HUES6 (cell line): ENCODE results near the gene ZNF804B.

Experiments
- H3K27ac ChIP-seq: 2 replicates; pipeline ENCODE4 v1.7.0; 2013; ENCODE audit warnings: low read depth, mild to moderate bottlenecking, low read length, inconsistent platforms
- H3K27me3 ChIP-seq: 2 replicates; pipeline ENCODE4 v1.6.1; 2013; ENCODE audit warnings: low read length; ENCODE audit not compliant: control insufficient read depth, insufficient read depth
- H3K36me3 ChIP-seq: 2 replicates; pipeline ENCODE4 v1.6.1; 2013; ENCODE audit warnings: low read length; ENCODE audit not compliant: control insufficient read depth, insufficient read depth
- H3K4me1 ChIP-seq: 2 replicates; pipeline ENCODE4 v1.6.1; 2013; ENCODE audit warnings: low read length; ENCODE audit not compliant: control insufficient read depth, insufficient read depth
- H3K4me3 ChIP-seq: 2 replicates; pipeline ENCODE4 v1.5.1; 2013; ENCODE audit warnings: low read depth, low read length
- H3K9ac ChIP-seq: one replicate; pipeline ENCODE4 v1.6.1; 2013; ENCODE audit warnings: mild to moderate bottlenecking, low read length
- H3K9me3 ChIP-seq: 2 replicates; pipeline ENCODE4 v1.6.1; 2013; ENCODE audit warnings: low read depth, low read length; ENCODE audit not compliant: control insufficient read depth, insufficient read depth

Gene ZNF804B

DNA sequence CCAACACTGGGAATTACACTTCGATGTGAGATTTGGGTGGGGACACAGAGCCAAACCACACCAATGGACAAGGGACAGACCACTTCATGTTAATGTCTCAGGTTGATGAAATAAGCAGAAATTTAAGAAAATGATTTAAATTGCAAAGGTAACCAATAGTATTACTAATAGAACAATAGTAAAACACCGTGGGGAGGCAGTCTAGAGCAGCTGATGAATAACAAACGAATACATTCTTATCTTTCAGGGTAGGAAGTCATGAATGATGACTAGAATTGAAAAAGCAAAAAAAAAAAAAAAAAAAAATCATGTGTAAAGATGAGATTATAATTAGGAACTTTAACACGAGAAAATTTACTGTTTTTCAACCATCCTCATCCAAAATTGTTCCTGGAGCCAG is 207.9 kb downstream of the ZNF804B start:
- Histone ChIP-seq H3K9ac (no peak overlapping the region), H3K27me3 (no peaks in the 10 kb centered on the region), H3K27ac (no peak overlapping the region), H3K36me3 (no peaks in the 10 kb centered on the region), H3K4me1 (peaks cover 9% of the 10 kb centered on the region), H3K4me3 (no peak overlapping the region), H3K9me3 (no peaks in the 10 kb centered on the region)

DNA sequence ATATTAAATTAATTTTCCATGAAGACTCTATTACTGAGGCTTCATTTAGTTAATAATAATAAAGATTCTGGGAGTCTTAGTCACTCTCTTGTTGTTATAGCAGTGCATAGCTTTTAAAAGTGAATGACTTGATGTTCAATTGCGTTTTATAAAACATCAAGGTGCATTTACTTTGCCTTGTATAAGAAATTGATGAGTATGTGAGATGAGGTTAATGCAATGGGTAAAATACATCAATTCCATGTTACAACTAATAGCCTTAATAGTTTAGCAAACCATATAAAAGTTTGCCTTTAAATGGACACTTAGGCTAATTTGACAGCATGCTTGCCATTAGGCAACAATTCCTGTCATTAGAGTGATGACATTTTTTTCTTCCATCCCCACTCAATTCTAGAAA is 209.7 kb downstream of the ZNF804B start:
- H3K27me3 ChIP-seq, result no peaks in the 10 kb centered on the region
- H3K36me3 ChIP-seq, result no peaks in the 10 kb centered on the region
- peaks cover 9% of the 10 kb centered on the region for H3K4me1 ChIP-seq
- H3K9ac ChIP-seq, result no peak overlapping the region
- no peak overlapping the region for H3K27ac ChIP-seq
- H3K4me3 ChIP-seq, result no peak overlapping the region
- no peaks in the 10 kb centered on the region for H3K9me3 ChIP-seq

DNA sequence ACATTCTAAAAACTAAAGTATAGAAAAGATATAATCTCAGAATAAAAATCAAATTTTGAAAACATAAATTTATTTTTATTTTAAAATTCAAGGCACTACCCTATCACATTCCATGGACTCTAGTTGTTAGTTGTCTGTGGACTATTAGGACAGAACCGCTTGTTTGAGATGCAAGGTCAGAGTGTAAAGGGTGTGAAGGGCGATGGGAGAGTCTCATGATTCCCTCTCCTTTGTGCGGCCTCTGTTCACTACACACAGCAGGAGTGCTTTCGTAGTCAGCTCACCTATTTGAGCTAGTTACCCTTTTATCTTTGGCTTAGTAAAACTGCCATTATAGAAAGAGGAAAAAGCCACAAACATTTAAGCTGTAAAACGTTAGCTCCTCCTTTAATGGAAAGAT is 225.8 kb downstream of the ZNF804B start:
- Histone ChIP-seq H3K4me1 (peaks cover 4% of the 10 kb centered on the region; the same call in 1 of the 2 replicates), H3K27me3 (no peaks in the 10 kb centered on the region), H3K36me3 (no peaks in the 10 kb centered on the region), H3K27ac (no peak overlapping the region), H3K4me3 (no peak overlapping the region), H3K9me3 (no peaks in the 10 kb centered on the region), H3K9ac (no peak overlapping the region)

DNA sequence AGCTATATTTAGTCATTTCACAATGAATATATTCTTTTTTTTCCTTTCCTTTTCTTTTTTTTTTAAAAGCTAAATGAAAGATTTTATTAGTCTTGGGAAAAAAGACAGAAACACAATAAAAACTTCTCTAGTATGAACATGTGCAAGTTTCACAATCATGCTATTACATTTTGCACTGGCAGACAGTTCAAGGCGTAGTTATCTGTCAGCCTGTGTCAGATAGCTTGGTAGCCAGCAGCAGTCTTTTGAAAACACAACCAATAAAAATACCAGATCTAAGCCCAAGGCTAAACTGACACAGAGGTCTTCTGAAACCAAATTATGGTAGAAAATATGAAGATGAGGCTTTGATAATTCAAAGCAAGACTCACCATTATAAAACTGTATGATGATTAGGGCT is 241.8 kb downstream of the ZNF804B start:
- Histone ChIP-seq H3K4me1 (peaks cover 3% of the 10 kb centered on the region; the same call in 1 of the 2 replicates), H3K4me3 (no peak overlapping the region), H3K27me3 (no peaks in the 10 kb centered on the region), H3K9ac (no peak overlapping the region), H3K36me3 (no peaks in the 10 kb centered on the region), H3K9me3 (no peaks in the 10 kb centered on the region), H3K27ac (no peak overlapping the region)

DNA sequence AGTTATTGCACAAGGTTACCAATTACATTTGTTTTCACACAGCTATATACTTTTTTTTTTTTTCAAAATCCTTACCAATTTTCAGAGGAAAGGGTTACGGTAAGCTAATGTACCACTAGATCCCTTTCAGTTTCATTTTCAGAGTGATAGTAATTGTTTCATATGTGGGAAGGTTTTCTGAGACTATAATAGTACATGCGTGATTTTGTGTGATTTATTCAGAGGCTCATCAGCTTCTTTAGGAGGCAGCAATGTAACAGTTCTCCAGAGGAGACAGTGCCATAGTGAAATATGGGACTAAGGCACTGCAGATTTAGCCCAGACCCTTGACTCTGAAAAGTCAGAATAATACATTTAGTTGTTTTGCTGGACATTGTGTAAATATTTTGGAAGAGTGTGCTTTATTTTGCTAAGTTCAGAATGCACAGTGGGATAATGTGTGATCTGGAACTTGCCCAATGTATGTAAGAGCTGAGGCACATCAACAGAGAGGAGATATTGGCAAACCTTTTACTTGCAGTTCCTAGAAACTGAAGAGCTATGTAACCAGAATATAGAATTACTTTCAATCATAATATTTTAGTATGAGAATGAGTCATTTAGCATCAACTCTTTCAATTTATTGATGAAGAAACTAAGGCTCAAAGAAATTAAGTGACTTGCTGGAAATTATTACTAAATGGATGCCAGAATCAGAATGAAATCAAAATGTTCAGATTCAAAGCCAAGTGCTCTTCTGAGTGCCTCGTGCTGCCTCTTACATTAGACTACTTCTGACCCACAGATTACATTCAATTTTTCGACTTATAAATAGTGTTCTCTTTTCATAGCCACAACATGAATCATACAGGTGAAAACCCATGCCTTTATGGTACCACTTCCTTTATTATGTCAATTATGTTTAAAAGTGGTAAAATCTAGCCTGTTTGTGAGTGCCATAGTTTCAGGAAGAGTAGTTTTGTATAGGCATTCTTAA is 243.8 kb downstream of the ZNF804B start:
- Histone ChIP-seq H3K27me3 (no peaks in the 10 kb centered on the region), H3K9ac (no peak overlapping the region), H3K27ac (no peak overlapping the region), H3K4me1 (peaks cover 3% of the 10 kb centered on the region; the same call in 1 of the 2 replicates), H3K36me3 (no peaks in the 10 kb centered on the region), H3K9me3 (no peaks in the 10 kb centered on the region), H3K4me3 (no peak overlapping the region)

DNA sequence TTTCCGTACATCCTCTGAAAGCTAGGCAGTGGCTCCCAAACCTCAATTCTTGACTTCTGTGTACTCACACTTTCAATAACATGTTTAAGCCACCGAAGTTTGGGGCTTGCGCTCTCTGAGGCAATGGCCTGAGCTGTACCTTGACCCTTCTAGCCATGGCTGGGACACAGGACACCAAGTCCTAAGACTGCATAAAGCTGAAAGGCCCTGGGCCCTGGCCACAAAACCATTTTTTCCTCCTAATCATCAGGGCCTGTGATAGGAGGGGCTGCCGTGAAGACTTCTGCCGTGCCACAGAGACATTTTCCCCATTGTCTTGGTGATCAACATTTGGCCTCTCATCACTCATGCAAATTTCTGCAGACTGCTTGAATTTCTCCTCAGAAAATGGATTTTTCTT is 252.5 kb downstream of the ZNF804B start:
- Histone ChIP-seq H3K27me3 (no peaks in the 10 kb centered on the region), H3K4me3 (no peak overlapping the region), H3K9me3 (peaks cover 15% of the 10 kb centered on the region), H3K9ac (no peak overlapping the region), H3K27ac (no peak overlapping the region), H3K4me1 (no peaks in the 10 kb centered on the region), H3K36me3 (no peaks in the 10 kb centered on the region)

DNA sequence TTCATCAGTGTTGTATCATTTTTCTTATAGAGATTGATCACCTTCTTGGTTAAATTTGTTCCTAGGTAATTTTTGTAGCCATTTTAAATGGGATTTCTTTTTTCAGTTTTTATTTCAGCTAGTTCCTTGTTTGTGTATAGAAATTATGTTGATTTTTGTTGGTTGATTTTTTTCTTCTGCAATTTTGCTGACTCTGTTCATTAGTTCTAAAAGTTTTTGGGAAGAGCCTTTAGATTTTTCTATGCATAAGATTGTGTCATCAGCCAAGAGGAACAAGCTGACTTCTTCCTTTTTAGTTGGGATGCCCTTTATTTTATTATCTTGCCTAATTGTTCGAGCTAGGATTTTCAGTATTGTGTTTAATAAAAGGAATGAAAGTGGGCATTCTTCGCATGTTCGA is 258.2 kb downstream of the ZNF804B start:
- Histone ChIP-seq H3K27me3 (no peaks in the 10 kb centered on the region), H3K27ac (no peak overlapping the region), H3K9me3 (no peaks in the 10 kb centered on the region), H3K4me1 (no peaks in the 10 kb centered on the region; the same call in 1 of the 2 replicates), H3K36me3 (no peaks in the 10 kb centered on the region), H3K4me3 (no peak overlapping the region), H3K9ac (no peak overlapping the region)

DNA sequence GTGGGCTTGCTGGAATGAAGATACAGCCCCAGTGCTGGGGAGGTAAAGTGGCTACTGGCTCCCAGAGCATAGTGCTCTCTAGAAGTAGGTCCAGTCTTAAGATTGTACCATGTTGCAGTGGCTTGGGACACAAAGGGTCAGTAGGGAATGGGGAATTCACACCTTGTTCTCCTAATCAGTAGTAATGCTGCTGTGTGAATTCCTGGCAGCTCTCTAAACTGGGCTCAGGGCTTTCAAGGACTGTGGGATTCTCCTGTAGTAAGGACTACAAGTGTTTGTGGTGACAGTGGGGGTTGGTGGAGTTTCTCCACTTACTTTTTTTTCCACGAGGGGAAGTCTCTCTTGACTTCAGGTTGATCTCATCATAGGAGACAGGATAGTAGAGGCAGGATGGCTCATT is 262.2 kb downstream of the ZNF804B start:
- H3K4me1 ChIP-seq, result no peaks in the 10 kb centered on the region; the same call in 1 of the 2 replicates
- no peaks in the 10 kb centered on the region for H3K9me3 ChIP-seq
- no peak overlapping the region for H3K27ac ChIP-seq
- no peaks in the 10 kb centered on the region for H3K36me3 ChIP-seq
- no peaks in the 10 kb centered on the region for H3K27me3 ChIP-seq
- H3K9ac ChIP-seq, result no peak overlapping the region
- H3K4me3 ChIP-seq, result no peak overlapping the region

DNA sequence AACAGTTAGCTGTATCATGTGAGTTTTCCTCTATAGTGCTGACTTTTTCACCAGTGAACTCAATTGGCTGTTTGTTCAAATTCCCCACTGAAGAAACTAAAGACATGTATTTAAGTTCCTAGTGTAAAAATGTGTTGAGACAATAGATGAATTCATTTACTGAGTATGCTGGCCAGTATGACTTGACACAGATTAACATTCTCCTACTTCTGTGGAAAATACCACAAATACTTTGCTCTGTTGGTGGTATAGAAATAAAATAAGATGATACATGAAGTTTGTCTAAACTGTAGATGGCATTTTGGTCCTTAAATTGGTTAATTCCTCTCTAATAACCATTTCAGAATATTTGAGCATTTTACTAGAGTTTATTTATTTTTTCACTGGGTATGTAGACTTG is 263.7 kb downstream of the ZNF804B start:
- no peaks in the 10 kb centered on the region; the same call in 1 of the 2 replicates for H3K4me1 ChIP-seq
- no peaks in the 10 kb centered on the region for H3K36me3 ChIP-seq
- H3K9me3 ChIP-seq, result no peaks in the 10 kb centered on the region
- peak overlapping the region; percentile 30; the same call in 1 of the 2 replicates for H3K27ac ChIP-seq
- no peaks in the 10 kb centered on the region for H3K27me3 ChIP-seq
- H3K9ac ChIP-seq, result no peak overlapping the region
- no peak overlapping the region for H3K4me3 ChIP-seq

DNA sequence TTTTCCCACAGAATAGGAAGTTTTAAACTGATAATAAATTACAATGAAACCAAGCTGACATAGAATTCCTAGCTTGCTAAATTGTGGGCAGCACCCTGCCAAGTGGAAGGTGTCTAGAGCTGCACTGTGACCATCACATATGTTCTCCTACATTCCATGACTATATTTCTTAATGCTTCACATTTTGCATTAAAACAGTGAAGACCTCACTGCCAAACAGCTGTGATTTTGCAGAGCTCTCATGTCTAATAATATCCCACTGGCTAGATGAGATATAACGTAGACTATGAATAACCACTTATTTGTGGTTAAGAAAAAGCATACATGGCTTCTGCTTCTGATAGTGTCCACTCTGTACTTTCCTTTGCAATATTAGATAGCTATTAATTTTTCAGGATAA is 264.4 kb downstream of the ZNF804B start:
- Histone ChIP-seq H3K4me1 (no peaks in the 10 kb centered on the region; the same call in 1 of the 2 replicates), H3K27me3 (no peaks in the 10 kb centered on the region), H3K4me3 (no peak overlapping the region), H3K36me3 (no peaks in the 10 kb centered on the region), H3K27ac (no peak overlapping the region), H3K9me3 (no peaks in the 10 kb centered on the region), H3K9ac (no peak overlapping the region)

DNA sequence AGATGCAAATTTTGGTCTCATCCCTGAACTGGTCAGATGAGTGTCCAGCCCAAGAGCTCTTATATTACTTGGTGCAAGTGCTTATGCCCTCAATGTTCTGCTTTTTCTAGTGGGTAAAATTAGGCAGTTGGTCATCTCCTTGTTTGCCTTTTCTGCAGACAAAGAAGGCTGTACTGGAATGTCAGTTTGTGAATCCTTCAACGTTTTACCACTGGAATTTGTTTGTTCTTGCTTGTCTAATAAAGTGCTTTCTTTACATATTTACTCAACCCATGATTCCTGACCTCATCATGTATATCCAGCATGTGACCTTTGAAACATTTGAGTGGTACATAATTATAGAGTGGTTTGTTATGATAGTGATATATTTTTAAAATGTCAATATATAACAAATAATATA is 268.3 kb downstream of the ZNF804B start:
- Histone ChIP-seq H3K9me3 (no peaks in the 10 kb centered on the region), H3K4me3 (no peak overlapping the region), H3K27me3 (no peaks in the 10 kb centered on the region), H3K9ac (no peak overlapping the region), H3K4me1 (no peaks in the 10 kb centered on the region), H3K36me3 (no peaks in the 10 kb centered on the region), H3K27ac (no peak overlapping the region)
